SK-N-SH (cell line): Measurements from ENCODE around the gene ALB.

Source experiments
- JUND ChIP-seq: IDR thresholded peaks from 2 replicates; pipeline ENCODE4 v1.4.0; 2012
- TAF1 ChIP-seq: IDR thresholded peaks from 2 replicates; pipeline ENCODE4 v1.6.1; 2012; ENCODE audit warnings: low read depth, mild to moderate bottlenecking, low read length, moderate library complexity, borderline replicate concordance

- no peak for TF ChIP-seq JUND
- TF ChIP-seq TAF1, result no peak
Measured at GRCh38 chr4:73458184-73459047, 54.3 kb downstream of the ALB start.
